SK-N-SH (cell line): ENCODE measurements around the gene CNDP2. TPM values are rescaled to one million over a fixed set of nuclear protein-coding genes. Genes with fewer than 3 reads are reported as not detected.

ENCODE experiments used
- CTCF ChIA-PET: fragments of 300-600, 350-600 bp; formaldehyde crosslinking; extraction: SDS; loops from one replicate; lab custom pipeline; 2021; lab: Yijun Ruan, JAX
- POLR2A ChIA-PET: fragments of 350-600 bp; sonication (Branson Sonifier 250); formaldehyde crosslinking; extraction: SDS; loops from one replicate; lab custom pipeline; 2020; ENCODE audit warnings: antibody characterized with exemption, inconsistent platforms; lab: Yijun Ruan, JAX
- DNase-seq: peaks from one replicate; pipeline ENCODE4 v3.0.0; 2012
- H2AFZ ChIP-seq: fragments of 200-600 bp; sonication (generic); 2 replicates; pipeline ENCODE4 v1.8.1; 2016; ENCODE audit warnings: antibody characterized with exemption, mild to moderate bottlenecking, low read depth
- H3F3A ChIP-seq: fragments of 200-600 bp; sonication (generic); replicated peaks from 2 replicates; pipeline ENCODE3; 2016; ENCODE audit warnings: antibody characterized with exemption, mild to moderate bottlenecking; ENCODE audit not compliant: insufficient read depth
- H3K27ac ChIP-seq, 2 experiments: fragments of 200-500 bp in 1 of 2; fragments of 200-600 bp in 1 of 2; sonication (Bioruptor generic) in 1 of 2; sonication (generic), shearing (Covaris generic) in 1 of 2; 2 replicates each; pipeline versions ENCODE4 v1.5.1 to v1.6.1; 2014 to 2016; ENCODE audit warnings: low read depth in 2 of 2, inconsistent platforms in 1 of 2, low read length in 1 of 2, mild to moderate bottlenecking in 1 of 2, mixed read lengths in 1 of 2
- H3K27me3 ChIP-seq: fragments of 200-600 bp; sonication (generic), shearing (Covaris generic); 2 replicates; pipeline ENCODE4 v1.6.1; 2016; ENCODE audit warnings: mixed run types; ENCODE audit not compliant: insufficient read depth
- H3K36me3 ChIP-seq, 2 experiments: fragments of 200-500 bp in 1 of 2; fragments of 200-600 bp in 1 of 2; sonication (Bioruptor generic) in 1 of 2; sonication (generic) in 1 of 2; replicated peaks in 1 of 2; 2 replicates each; pipeline versions ENCODE3 to v1.5.1; 2014 to 2016; ENCODE audit warnings: low read length in 1 of 2, mild to moderate bottlenecking in 1 of 2; ENCODE audit not compliant: insufficient read depth in 2 of 2, control insufficient read depth in 1 of 2
- H3K4me1 ChIP-seq, 2 experiments: fragments of 200-500 bp in 1 of 2; fragments of 200-600 bp in 1 of 2; sonication (Bioruptor generic) in 1 of 2; sonication (generic), shearing (Covaris generic) in 1 of 2; 2 replicates each; pipeline versions ENCODE4 v1.5.1 to v1.6.1; 2014 to 2016; ENCODE audit warnings: low read depth in 1 of 2, low read length in 1 of 2, mixed run types in 1 of 2; ENCODE audit not compliant: insufficient read depth in 2 of 2, control insufficient read depth in 1 of 2
- H3K4me2 ChIP-seq: fragments of 200-600 bp; sonication (generic), shearing (Covaris generic); 2 replicates; pipeline ENCODE4 v1.6.1; 2017; ENCODE audit warnings: mixed run types
- H3K4me3 ChIP-seq, 2 experiments: fragments of 200-500 bp in 1 of 2; fragments of 200-600 bp in 1 of 2; sonication (Bioruptor generic) in 1 of 2; sonication (generic), shearing (Covaris generic) in 1 of 2; 2 replicates each; pipeline versions ENCODE4 v1.5.1 to v1.8.1; 2014 to 2016; ENCODE audit warnings: low read depth in 2 of 2, inconsistent platforms in 1 of 2, low read length in 1 of 2, mild to moderate bottlenecking in 1 of 2, mixed read lengths in 1 of 2, moderate library complexity in 1 of 2
- H3K79me2 ChIP-seq: fragments of 200-600 bp; sonication (generic); 2 replicates; pipeline ENCODE4 v1.8.1; 2017; ENCODE audit warnings: mild to moderate bottlenecking; ENCODE audit not compliant: insufficient read depth
- H3K9ac ChIP-seq: fragments of 200-600 bp; sonication (generic); 2 replicates; pipeline ENCODE4 v1.6.1; 2017; ENCODE audit warnings: mixed run types
- H3K9me2 ChIP-seq: fragments of 200-600 bp; sonication (generic); 2 replicates; pipeline ENCODE4 v1.6.1; 2017; ENCODE audit warnings: mixed run types
- H3K9me3 ChIP-seq: fragments of 200-600 bp; sonication (generic); 2 replicates; pipeline ENCODE4 v1.6.1; 2017; ENCODE audit warnings: mixed run types, mild to moderate bottlenecking, moderate library complexity
- H4K20me1 ChIP-seq: fragments of 200-600 bp; sonication (generic); 2 replicates; pipeline ENCODE4 v1.6.1; 2017; ENCODE audit warnings: mild to moderate bottlenecking, mixed run types; ENCODE audit not compliant: insufficient read depth
- CHD2 ChIP-seq: fragments of 150-350 bp; IDR thresholded peaks from 2 replicates; pipeline ENCODE4 v1.6.1; 2018; ENCODE audit warnings: low read length; ENCODE audit not compliant: partially characterized antibody
- EP300 ChIP-seq, 2 experiments: IDR thresholded peaks; 2 replicates each; pipeline versions ENCODE4 v1.4.0 to v1.6.1; 2012; ENCODE audit warnings: borderline replicate concordance in 1 of 2, low read depth in 1 of 2, low read length in 1 of 2
- FOSL2 ChIP-seq: IDR thresholded peaks from 2 replicates; pipeline ENCODE4 v1.4.0; 2012; ENCODE audit warnings: low read depth, mild to moderate bottlenecking, moderate library complexity, borderline replicate concordance
- FOXJ3 ChIP-seq: sonication (generic); formaldehyde crosslinking; IDR thresholded peaks from 2 replicates; pipeline ENCODE4 v1.5.1; 2020; ENCODE audit warnings: mild to moderate bottlenecking, missing genetic modification reagents
- FOXM1 ChIP-seq: IDR thresholded peaks from 2 replicates; pipeline ENCODE4 v1.4.0; 2012; ENCODE audit warnings: low read depth, mild to moderate bottlenecking
- GABPA ChIP-seq: IDR thresholded peaks from 2 replicates; pipeline ENCODE4 v1.4.0; 2012; ENCODE audit warnings: low read depth, mild to moderate bottlenecking
- MAX ChIP-seq: IDR thresholded peaks from 2 replicates; pipeline ENCODE4 v1.4.0; 2012; ENCODE audit warnings: low read depth
- NFIC ChIP-seq: IDR thresholded peaks from 2 replicates; pipeline ENCODE4 v1.4.0; 2012; ENCODE audit warnings: borderline replicate concordance
- RCOR1 ChIP-seq: fragments of 150-350 bp; IDR thresholded peaks from 2 replicates; pipeline ENCODE4 v1.6.1; 2017; ENCODE audit warnings: antibody characterized with exemption, low read length
- RFX5 ChIP-seq: IDR thresholded peaks from 2 replicates; pipeline ENCODE4 v1.6.1; 2012; ENCODE audit warnings: mild to moderate bottlenecking, improper control_type of control experiment, low read length
- RXRA ChIP-seq: IDR thresholded peaks from 2 replicates; pipeline ENCODE4 v1.4.0; 2012; ENCODE audit warnings: low read depth, mild to moderate bottlenecking, borderline replicate concordance
- SMC3 ChIP-seq: IDR thresholded peaks from 2 replicates; pipeline ENCODE4 v1.6.1; 2012; ENCODE audit warnings: low read depth, low read length, improper control_type of control experiment
- TAF1 ChIP-seq: IDR thresholded peaks from 2 replicates; pipeline ENCODE4 v1.6.1; 2012; ENCODE audit warnings: low read depth, mild to moderate bottlenecking, low read length, moderate library complexity, borderline replicate concordance
- YY1 ChIP-seq: IDR thresholded peaks from 2 replicates; pipeline ENCODE4 v1.4.0; 2012; ENCODE audit warnings: low read depth, mild to moderate bottlenecking
- WGBS: methylation state at CpG from one replicate; pipeline ENCODE4 v1.1.6; 2017; ENCODE audit warnings: low lambda C conversion rate; 5-methylcytosine and 5-hydroxymethylcytosine counted together
- polyA plus RNA-seq, 3 experiments: library from polyadenylated mRNA; depleted of rRNA; stranded (reverse); fragments of >200 nt; gene quantifications; 2 replicates each; pipeline ENCODE4 v1.2.3, GENCODE V29; 2012
- TF ChIP-seq, protein P1 (sequence below): fragments of 150-350 bp; IDR thresholded peaks from 2 replicates; pipeline ENCODE4 v1.6.1; 2017; ENCODE audit warnings: antibody characterized with exemption, low read length, low read depth, borderline replicate concordance
- TF ChIP-seq, protein P2 (sequence below): fragments of 200-600 bp; sonication (generic); IDR thresholded peaks from 2 replicates; pipeline ENCODE4 v1.6.1; 2017; ENCODE audit warnings: antibody characterized with exemption, mild to moderate bottlenecking, moderate library complexity
- TF ChIP-seq, protein P3 (sequence below): fragments of 150-350 bp; IDR thresholded peaks from 2 replicates; pipeline ENCODE4 v1.6.1; 2016; ENCODE audit warnings: mild to moderate bottlenecking, low read depth, low read length
- TF ChIP-seq, protein P4 (sequence below): IDR thresholded peaks from 2 replicates; pipeline ENCODE4 v1.4.0; 2012; ENCODE audit warnings: low read depth, borderline replicate concordance

CNDP2 gene
- polyA plus RNA-seq, 1 of the 3 experiments (the other 2 are of a cell fraction): 78.5 TPM

DNA sequence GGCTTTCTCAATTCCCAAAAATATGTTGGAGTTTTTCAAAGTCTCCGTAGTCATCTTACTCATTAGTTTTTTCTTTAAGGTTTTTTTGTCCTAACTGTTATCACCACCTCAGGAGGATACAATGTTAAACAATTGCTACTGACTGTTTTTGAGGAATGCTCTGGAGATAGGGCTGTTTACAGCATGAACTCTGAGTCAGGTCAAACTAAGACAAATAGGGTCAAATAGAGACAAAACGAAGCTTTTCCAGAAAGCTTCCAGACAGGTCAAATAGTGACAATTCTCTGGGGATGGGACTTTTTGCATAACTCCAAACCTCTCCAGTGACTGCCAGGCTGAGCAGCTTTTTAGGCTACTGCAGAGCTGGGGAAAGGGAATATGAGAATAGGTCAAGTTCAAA, 23.9 kb upstream of the CNDP2 start:
- Histone ChIP-seq H3K9me2 (no peaks in the 10 kb centered on the region), H2AFZ (no peak overlapping the region), H3K4me3 (no peak overlapping the region), H3K9ac (no peak overlapping the region), H3K9me3 (no peaks in the 10 kb centered on the region), H3F3A (no peaks in the 10 kb centered on the region), H3K4me1 (no peaks in the 10 kb centered on the region), H3K4me2 (no peak overlapping the region), H3K79me2 (no peaks in the 10 kb centered on the region), H3K27me3 (peaks cover 7% of the 10 kb centered on the region; the same call in 1 of the 2 replicates), H3K36me3 (no peaks in the 10 kb centered on the region), H4K20me1 (no peaks in the 10 kb centered on the region), H3K27ac (no peak overlapping the region)
- WGBS: 7% methylated on average over 2 of the region's 2 CpGs
- ChIA-PET POLR2A (no interaction called here), CTCF (no interaction called here)
- no peak for TF ChIP-seq RFX5
- TF ChIP-seq, protein P1, sequence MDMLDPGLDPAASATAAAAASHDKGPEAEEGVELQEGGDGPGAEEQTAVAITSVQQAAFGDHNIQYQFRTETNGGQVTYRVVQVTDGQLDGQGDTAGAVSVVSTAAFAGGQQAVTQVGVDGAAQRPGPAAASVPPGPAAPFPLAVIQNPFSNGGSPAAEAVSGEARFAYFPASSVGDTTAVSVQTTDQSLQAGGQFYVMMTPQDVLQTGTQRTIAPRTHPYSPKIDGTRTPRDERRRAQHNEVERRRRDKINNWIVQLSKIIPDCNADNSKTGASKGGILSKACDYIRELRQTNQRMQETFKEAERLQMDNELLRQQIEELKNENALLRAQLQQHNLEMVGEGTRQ: no peak
- TF ChIP-seq MAX: no peak
- TF ChIP-seq, protein P2, sequence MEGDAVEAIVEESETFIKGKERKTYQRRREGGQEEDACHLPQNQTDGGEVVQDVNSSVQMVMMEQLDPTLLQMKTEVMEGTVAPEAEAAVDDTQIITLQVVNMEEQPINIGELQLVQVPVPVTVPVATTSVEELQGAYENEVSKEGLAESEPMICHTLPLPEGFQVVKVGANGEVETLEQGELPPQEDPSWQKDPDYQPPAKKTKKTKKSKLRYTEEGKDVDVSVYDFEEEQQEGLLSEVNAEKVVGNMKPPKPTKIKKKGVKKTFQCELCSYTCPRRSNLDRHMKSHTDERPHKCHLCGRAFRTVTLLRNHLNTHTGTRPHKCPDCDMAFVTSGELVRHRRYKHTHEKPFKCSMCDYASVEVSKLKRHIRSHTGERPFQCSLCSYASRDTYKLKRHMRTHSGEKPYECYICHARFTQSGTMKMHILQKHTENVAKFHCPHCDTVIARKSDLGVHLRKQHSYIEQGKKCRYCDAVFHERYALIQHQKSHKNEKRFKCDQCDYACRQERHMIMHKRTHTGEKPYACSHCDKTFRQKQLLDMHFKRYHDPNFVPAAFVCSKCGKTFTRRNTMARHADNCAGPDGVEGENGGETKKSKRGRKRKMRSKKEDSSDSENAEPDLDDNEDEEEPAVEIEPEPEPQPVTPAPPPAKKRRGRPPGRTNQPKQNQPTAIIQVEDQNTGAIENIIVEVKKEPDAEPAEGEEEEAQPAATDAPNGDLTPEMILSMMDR: no peak
- no peak for TF ChIP-seq GABPA
- no peak for TF ChIP-seq FOXJ3 (CRISPR knock-in tag)
- no peak for TF ChIP-seq SMC3
- no peak for DNase-seq

DNA sequence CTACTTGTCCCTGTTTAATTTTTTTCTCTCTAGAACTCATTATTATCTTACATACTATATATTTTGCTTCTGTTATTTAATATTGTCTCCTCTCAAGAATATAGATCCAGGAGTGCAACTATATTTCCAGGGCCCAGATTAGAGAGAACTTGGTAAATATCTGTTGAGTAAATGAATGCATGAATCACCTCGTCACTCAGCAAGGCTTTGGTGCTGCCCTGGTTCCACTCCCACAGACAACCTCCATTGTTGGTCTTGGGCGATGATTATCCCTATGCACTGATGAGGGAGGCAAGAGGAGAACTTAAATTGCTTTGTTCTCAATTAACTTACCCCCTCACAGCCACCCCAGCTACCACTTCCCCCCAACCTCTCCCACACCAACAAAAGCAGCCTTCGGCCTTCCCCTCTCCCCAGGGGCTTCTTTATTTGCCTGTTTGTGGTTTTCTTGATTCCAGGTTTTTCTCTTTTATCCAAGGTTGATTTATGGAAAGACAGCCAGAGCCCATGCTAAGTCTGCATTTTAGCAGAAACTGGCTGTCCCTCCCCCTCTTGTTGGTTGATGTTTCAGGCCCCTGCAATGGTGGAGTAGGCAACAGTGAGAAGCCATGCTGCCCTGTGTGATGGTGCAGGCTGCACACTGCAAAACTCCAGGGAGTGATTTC, 22.1 kb upstream of the CNDP2 start:
- 0% methylated on average over 3 of the region's 3 CpGs for WGBS
- CTCF ChIA-PET: no interaction called here
- no peak for TF ChIP-seq NFIC
- no peak for TF ChIP-seq YY1
- no peak for TF ChIP-seq CHD2
- TF ChIP-seq TAF1: no peak
- TF ChIP-seq SMC3: no peak
- no peak for TF ChIP-seq FOXM1
- TF ChIP-seq EP300 (IDR thresholded peaks at IDR 0.05; ENCODE audit: borderline replicate concordance in 1 of 2, low read depth in 1 of 2, low read length in 1 of 2): no peak
- no peak for TF ChIP-seq RXRA
- TF ChIP-seq, protein P3, sequence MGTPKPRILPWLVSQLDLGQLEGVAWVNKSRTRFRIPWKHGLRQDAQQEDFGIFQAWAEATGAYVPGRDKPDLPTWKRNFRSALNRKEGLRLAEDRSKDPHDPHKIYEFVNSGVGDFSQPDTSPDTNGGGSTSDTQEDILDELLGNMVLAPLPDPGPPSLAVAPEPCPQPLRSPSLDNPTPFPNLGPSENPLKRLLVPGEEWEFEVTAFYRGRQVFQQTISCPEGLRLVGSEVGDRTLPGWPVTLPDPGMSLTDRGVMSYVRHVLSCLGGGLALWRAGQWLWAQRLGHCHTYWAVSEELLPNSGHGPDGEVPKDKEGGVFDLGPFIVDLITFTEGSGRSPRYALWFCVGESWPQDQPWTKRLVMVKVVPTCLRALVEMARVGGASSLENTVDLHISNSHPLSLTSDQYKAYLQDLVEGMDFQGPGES: no peak
- TF ChIP-seq, protein P1: no peak
- no peak for TF ChIP-seq FOXJ3 (CRISPR knock-in tag)
- TF ChIP-seq, protein P4, sequence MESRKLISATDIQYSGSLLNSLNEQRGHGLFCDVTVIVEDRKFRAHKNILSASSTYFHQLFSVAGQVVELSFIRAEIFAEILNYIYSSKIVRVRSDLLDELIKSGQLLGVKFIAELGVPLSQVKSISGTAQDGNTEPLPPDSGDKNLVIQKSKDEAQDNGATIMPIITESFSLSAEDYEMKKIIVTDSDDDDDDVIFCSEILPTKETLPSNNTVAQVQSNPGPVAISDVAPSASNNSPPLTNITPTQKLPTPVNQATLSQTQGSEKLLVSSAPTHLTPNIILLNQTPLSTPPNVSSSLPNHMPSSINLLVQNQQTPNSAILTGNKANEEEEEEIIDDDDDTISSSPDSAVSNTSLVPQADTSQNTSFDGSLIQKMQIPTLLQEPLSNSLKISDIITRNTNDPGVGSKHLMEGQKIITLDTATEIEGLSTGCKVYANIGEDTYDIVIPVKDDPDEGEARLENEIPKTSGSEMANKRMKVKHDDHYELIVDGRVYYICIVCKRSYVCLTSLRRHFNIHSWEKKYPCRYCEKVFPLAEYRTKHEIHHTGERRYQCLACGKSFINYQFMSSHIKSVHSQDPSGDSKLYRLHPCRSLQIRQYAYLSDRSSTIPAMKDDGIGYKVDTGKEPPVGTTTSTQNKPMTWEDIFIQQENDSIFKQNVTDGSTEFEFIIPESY: no peak
- no peak for TF ChIP-seq FOSL2
- TF ChIP-seq RCOR1: no peak

More for the DNA sequence above, 22.1 kb upstream of the CNDP2 start:
- no peaks in the 10 kb centered on the region for H3K4me1 ChIP-seq
- no peaks in the 10 kb centered on the region for H4K20me1 ChIP-seq
- H3F3A ChIP-seq: no peaks in the 10 kb centered on the region
- H3K27me3 ChIP-seq: peaks cover 21% of the 10 kb centered on the region; the same call in 1 of the 2 replicates
- no peaks in the 10 kb centered on the region for H3K36me3 ChIP-seq
- H3K4me2 ChIP-seq: no peak overlapping the region
- no peaks in the 10 kb centered on the region for H3K9me3 ChIP-seq
- no peaks in the 10 kb centered on the region for H3K79me2 ChIP-seq
- H2AFZ ChIP-seq: no peak overlapping the region
- no peak overlapping the region for H3K9ac ChIP-seq
- POLR2A ChIA-PET: no interaction called here
- no peak overlapping the region for H3K4me3 ChIP-seq
- H3K27ac ChIP-seq: no peak overlapping the region
- H3K9me2 ChIP-seq: no peaks in the 10 kb centered on the region
- no peak for DNase-seq
